GM23248 (cell line): ENCODE measurements around the gene PPCDC.

ENCODE experiments used
- EZH2 ChIP-seq: fragments of 200-600 bp; sonication (generic); IDR thresholded peaks from 2 replicates; pipeline ENCODE4 v1.6.1; 2018; ENCODE audit warnings: antibody characterized with exemption, mild to moderate bottlenecking; ENCODE audit not compliant: insufficient read depth, poor library complexity, severe bottlenecking
- EZH2phosphoT487 ChIP-seq: fragments of 200-600 bp; sonication (generic); IDR thresholded peaks from 2 replicates; pipeline ENCODE4 v1.6.1; 2018; ENCODE audit warnings: antibody characterized with exemption, moderate library complexity, mild to moderate bottlenecking, low read depth; ENCODE audit not compliant: insufficient read depth

- TF ChIP-seq EZH2 (no peak), EZH2phosphoT487 (no peak)
These were observed 68.4 kb downstream of the PPCDC start for GRCh38 chr15:75091814-75092213.
